ENCODE measurements around the gene TCERG1L. TPM values are rescaled to one million over a fixed set of nuclear protein-coding genes. Genes with fewer than 3 reads are reported as not detected.

The TCERG1L gene
- total RNA-seq, 1 experiment from 2014 or later: not detected

DNA sequence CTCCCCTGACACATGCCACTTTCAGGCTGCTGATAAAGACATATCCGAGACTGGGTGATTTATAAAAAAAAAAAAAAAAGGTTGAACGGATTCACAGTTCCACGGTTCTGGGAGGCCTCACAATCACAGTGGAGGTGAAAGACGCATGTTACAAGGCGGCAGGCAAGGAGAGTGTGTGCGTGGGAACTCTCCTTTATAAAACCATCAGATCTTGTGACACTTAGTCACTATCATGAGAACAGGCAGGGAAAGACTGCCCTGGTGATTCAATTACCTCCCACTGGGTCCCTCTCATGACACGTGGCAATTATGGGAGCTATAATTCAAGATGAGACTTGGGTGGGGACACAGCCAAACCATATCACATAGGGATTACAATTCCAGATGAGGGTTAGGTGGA lies 181.5 kb downstream of the TCERG1L start:
- no TSS peak for BruUV-seq (replicated peaks)
- Histone ChIP-seq H3K27ac (ENCODE audit: low read length) (no peak overlapping the region), H3K4me3 (ENCODE audit: low read depth in 2 of 2, low read length in 2 of 2) (no peak overlapping the region), H3K9me3 (ENCODE audit: control insufficient read depth, insufficient read depth, low read depth, low read length) (no peaks in the 10 kb centered on the region), H3K27me3 (ENCODE audit: control insufficient read depth, insufficient read depth, low read length) (peaks cover 13% of the 10 kb centered on the region), H3K4me1 (ENCODE audit: control insufficient read depth, insufficient read depth, low read length) (no peaks in the 10 kb centered on the region), H3K36me3 (ENCODE audit: control insufficient read depth, insufficient read depth, low read length) (no peaks in the 10 kb centered on the region)
- DNase-seq (ENCODE audit: low read depth, low spot score) (no peak), ATAC-seq (no peak)
- intact Hi-C loops (cut with micrococcal nuclease; ENCODE audit: unreplicated experiment): no loop called here
- TF ChIP-seq POLR2AphosphoS5 (IDR thresholded peaks at IDR 0.05; ENCODE audit: low read depth, low read length): no peak
- TF ChIP-seq, protein P1, sequence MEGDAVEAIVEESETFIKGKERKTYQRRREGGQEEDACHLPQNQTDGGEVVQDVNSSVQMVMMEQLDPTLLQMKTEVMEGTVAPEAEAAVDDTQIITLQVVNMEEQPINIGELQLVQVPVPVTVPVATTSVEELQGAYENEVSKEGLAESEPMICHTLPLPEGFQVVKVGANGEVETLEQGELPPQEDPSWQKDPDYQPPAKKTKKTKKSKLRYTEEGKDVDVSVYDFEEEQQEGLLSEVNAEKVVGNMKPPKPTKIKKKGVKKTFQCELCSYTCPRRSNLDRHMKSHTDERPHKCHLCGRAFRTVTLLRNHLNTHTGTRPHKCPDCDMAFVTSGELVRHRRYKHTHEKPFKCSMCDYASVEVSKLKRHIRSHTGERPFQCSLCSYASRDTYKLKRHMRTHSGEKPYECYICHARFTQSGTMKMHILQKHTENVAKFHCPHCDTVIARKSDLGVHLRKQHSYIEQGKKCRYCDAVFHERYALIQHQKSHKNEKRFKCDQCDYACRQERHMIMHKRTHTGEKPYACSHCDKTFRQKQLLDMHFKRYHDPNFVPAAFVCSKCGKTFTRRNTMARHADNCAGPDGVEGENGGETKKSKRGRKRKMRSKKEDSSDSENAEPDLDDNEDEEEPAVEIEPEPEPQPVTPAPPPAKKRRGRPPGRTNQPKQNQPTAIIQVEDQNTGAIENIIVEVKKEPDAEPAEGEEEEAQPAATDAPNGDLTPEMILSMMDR (IDR thresholded peaks at IDR 0.05): no peak
- no peak for TF ChIP-seq SIN3A (IDR thresholded peaks at IDR 0.05; ENCODE audit: borderline replicate concordance, insufficient read depth, low read depth, low read length)
- TF ChIP-seq TCF7L2 (IDR thresholded peaks at IDR 0.05; ENCODE audit: low read depth, low read length): no peak
- in situ Hi-C loops (cut with HindIII; ENCODE audit: low pct_unique_long_range_greater_than_20kb, low sequenced_read_pairs): no loop called here
- ChIA-PET POLR2A (no interaction called here), CTCF (no interaction called here)

DNA sequence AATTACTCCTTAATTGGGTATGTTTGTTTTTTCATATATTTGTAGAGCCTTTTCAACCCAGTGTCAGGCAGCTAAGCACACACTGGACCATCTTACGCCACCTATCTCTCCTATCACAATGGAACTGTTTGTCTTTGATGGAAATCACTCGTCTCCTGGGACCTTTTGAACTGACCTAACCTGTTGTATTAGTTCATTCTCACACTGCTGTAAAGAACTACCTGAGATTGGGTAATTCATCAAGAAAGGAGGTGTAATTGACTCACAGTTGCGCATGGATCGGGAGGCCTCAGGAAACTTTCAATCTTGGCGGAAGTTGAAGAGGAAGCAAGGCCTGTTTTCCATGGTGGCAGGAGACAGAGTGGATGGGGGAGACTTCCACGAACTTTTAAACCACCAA lies 182.0 kb downstream of the TCERG1L start:
- intact Hi-C loops (cut with micrococcal nuclease; ENCODE audit: unreplicated experiment): no loop called here
- Histone ChIP-seq H3K36me3 (ENCODE audit: control insufficient read depth, insufficient read depth, low read length) (no peaks in the 10 kb centered on the region), H3K4me1 (ENCODE audit: control insufficient read depth, insufficient read depth, low read length) (no peaks in the 10 kb centered on the region), H3K27me3 (ENCODE audit: control insufficient read depth, insufficient read depth, low read length) (peaks cover 13% of the 10 kb centered on the region), H3K27ac (ENCODE audit: low read length) (no peak overlapping the region), H3K4me3 (ENCODE audit: low read depth in 2 of 2, low read length in 2 of 2) (no peak overlapping the region), H3K9me3 (ENCODE audit: control insufficient read depth, insufficient read depth, low read depth, low read length) (no peaks in the 10 kb centered on the region)
- TF ChIP-seq, protein P1 (IDR thresholded peaks at IDR 0.05): no peak
- TF ChIP-seq SIN3A (IDR thresholded peaks at IDR 0.05; ENCODE audit: borderline replicate concordance, insufficient read depth, low read depth, low read length) (no peak), TCF7L2 (IDR thresholded peaks at IDR 0.05; ENCODE audit: low read depth, low read length) (no peak), REST (IDR thresholded peaks at IDR 0.05; ENCODE audit: insufficient read depth in 1 of 2, low read depth in 2 of 2, low read length in 1 of 2) (no peak), POLR2AphosphoS5 (IDR thresholded peaks at IDR 0.05; ENCODE audit: low read depth, low read length) (no peak)
- CTCF ChIA-PET: no interaction called here
- DNase-seq (ENCODE audit: low read depth, low spot score) (no peak), ATAC-seq (no peak)
- POLR2A ChIA-PET: no interaction called here
- in situ Hi-C loops (cut with HindIII; ENCODE audit: low pct_unique_long_range_greater_than_20kb, low sequenced_read_pairs): no loop called here
- BruUV-seq (replicated peaks): no TSS peak

Measured in Panc1 (cell line).